GM23338 (cell line): ENCODE results near the gene PKP2. TPM values are rescaled to one million over a fixed set of nuclear protein-coding genes. Genes with fewer than 3 reads are reported as not detected.

Experiments
- ATAC-seq: fragments of 200-7000 bp; cut with Tn5 transposase; 3 replicates; pipeline ENCODE4 v1.9.1; 2020
- DNase-seq: peaks from one replicate; pipeline ENCODE4 v3.0.0-alpha.2; 2015; ENCODE audit warnings: low spot score
- H2AFZ ChIP-seq: fragments of 200-600 bp; sonication (generic); 2 replicates; pipeline ENCODE4 v1.8.0; 2016; ENCODE audit warnings: antibody characterized with exemption, mild to moderate bottlenecking, moderate library complexity
- H3F3A ChIP-seq: fragments of 200-600 bp; sonication (generic); replicated peaks from 2 replicates; pipeline ENCODE4 v1.8.0; 2017; ENCODE audit warnings: antibody characterized with exemption, mixed run types, low read depth
- H3K27ac ChIP-seq: fragments of 200-600 bp; sonication (generic); 2 replicates; pipeline ENCODE4 v1.6.1; 2016; ENCODE audit warnings: low read depth
- H3K27me3 ChIP-seq: fragments of 200-600 bp; sonication (generic); 2 replicates; pipeline ENCODE4 v1.8.0; 2016; ENCODE audit warnings: mild to moderate bottlenecking, mixed run types, moderate library complexity; ENCODE audit not compliant: insufficient read depth
- H3K36me3 ChIP-seq: fragments of 200-600 bp; sonication (generic); 2 replicates; pipeline ENCODE4 v1.8.0; 2016; ENCODE audit warnings: mild to moderate bottlenecking; ENCODE audit not compliant: insufficient read depth
- H3K4me1 ChIP-seq: fragments of 200-600 bp; sonication (generic); 2 replicates; pipeline ENCODE4 v1.8.0; 2016; ENCODE audit warnings: mild to moderate bottlenecking, moderate library complexity; ENCODE audit not compliant: insufficient read depth
- H3K4me2 ChIP-seq: fragments of 200-600 bp; sonication (generic); 2 replicates; pipeline ENCODE4 v1.7.1; 2017; ENCODE audit warnings: mixed run types
- H3K4me3 ChIP-seq: fragments of 200-600 bp; sonication (generic); 2 replicates; pipeline ENCODE4 v1.6.1; 2016; ENCODE audit warnings: mixed run types
- H3K79me2 ChIP-seq: fragments of 200-600 bp; sonication (generic); replicated peaks from 2 replicates; pipeline ENCODE4 v1.8.0; 2017; ENCODE audit warnings: mild to moderate bottlenecking; ENCODE audit not compliant: insufficient read depth
- H3K9me2 ChIP-seq: fragments of 200-600 bp; sonication (generic); 2 replicates; pipeline ENCODE4 v1.8.0; 2017; ENCODE audit not compliant: insufficient read depth
- H4K20me1 ChIP-seq: fragments of 200-600 bp; sonication (generic); replicated peaks from 2 replicates; pipeline ENCODE4 v1.8.0; 2017; ENCODE audit warnings: mild to moderate bottlenecking; ENCODE audit not compliant: insufficient read depth
- H3K27ac Mint-ChIP-seq: 2 replicates; pipeline ENCODE4 v1.8.0; 2020; ENCODE audit warnings: inconsistent platforms, mild to moderate bottlenecking, moderate library complexity, mixed read lengths
- H3K27me3 Mint-ChIP-seq: 3 replicates; pipeline ENCODE4 v1.8.0; 2022; ENCODE audit warnings: low read depth, mild to moderate bottlenecking, moderate library complexity, mixed read lengths, inconsistent platforms; ENCODE audit not compliant: insufficient read depth, poor library complexity
- H3K36me3 Mint-ChIP-seq: 3 replicates; pipeline ENCODE4 v1.8.0; 2021; ENCODE audit warnings: low read depth, mild to moderate bottlenecking, inconsistent platforms, moderate library complexity, mixed read lengths
- H3K4me1 Mint-ChIP-seq: 3 replicates; pipeline ENCODE4 v1.8.0; 2020; ENCODE audit warnings: mild to moderate bottlenecking, inconsistent platforms, mixed read lengths
- H3K4me3 Mint-ChIP-seq: 3 replicates; pipeline ENCODE4 v1.8.0; 2021; ENCODE audit warnings: moderate library complexity, mild to moderate bottlenecking, inconsistent platforms, mixed read lengths
- H3K9me3 Mint-ChIP-seq: 3 replicates; pipeline ENCODE4 v1.8.0; 2020; ENCODE audit warnings: moderate library complexity, mild to moderate bottlenecking, inconsistent platforms, mixed read lengths
- CREB1 ChIP-seq: fragments of 250-450 bp; sonication (Bioruptor Pico); IDR thresholded peaks from 2 replicates; pipeline ENCODE4 v1.5.0; 2020; ENCODE audit warnings: low read depth, mild to moderate bottlenecking, moderate library complexity
- EZH2 ChIP-seq: fragments of 200-600 bp; sonication (generic); IDR thresholded peaks from one replicate; pipeline ENCODE4 v1.8.0; 2017; ENCODE audit warnings: antibody characterized with exemption, mild to moderate bottlenecking, low read depth; ENCODE audit not compliant: unreplicated experiment
- EZH2phosphoT487 ChIP-seq: fragments of 200-600 bp; sonication (generic); IDR thresholded peaks from one replicate; pipeline ENCODE4 v1.8.1; 2018; ENCODE audit warnings: antibody characterized with exemption; ENCODE audit not compliant: unreplicated experiment
- JUNB ChIP-seq: IDR thresholded peaks from one replicate; pipeline ENCODE4 v1.6.1; 2016; ENCODE audit warnings: antibody characterized with exemption; ENCODE audit not compliant: unreplicated experiment
- NANOG ChIP-seq: IDR thresholded peaks from 2 replicates; pipeline ENCODE4 v1.6.1; 2016; ENCODE audit warnings: antibody characterized with exemption, borderline replicate concordance
- POLR2AphosphoS5 ChIP-seq: IDR thresholded peaks from 2 replicates; pipeline ENCODE4 v1.6.1; 2016; ENCODE audit warnings: antibody characterized with exemption, low read depth
- STAT1 ChIP-seq: IDR thresholded peaks from one replicate; pipeline ENCODE4 v1.6.1; 2016; ENCODE audit warnings: antibody characterized with exemption; ENCODE audit not compliant: unreplicated experiment
- ZNF114 ChIP-seq: fragments of 250-450 bp; sonication (Bioruptor Pico); IDR thresholded peaks from 2 replicates; pipeline ENCODE4 v1.5.0; 2020; ENCODE audit warnings: mild to moderate bottlenecking, moderate library complexity
- ZNF331 ChIP-seq: fragments of 250-450 bp; sonication (Bioruptor Pico); IDR thresholded peaks from 2 replicates; pipeline ENCODE4 v1.5.0; 2020; ENCODE audit warnings: low read depth, mild to moderate bottlenecking, moderate library complexity
- polyA plus RNA-seq: library from polyadenylated mRNA; unstranded; fragments of >200 nt; fragmentation: Nextera tagmentation; extraction: Ambion mirVana; gene quantifications from 2 replicates; pipeline ENCODE4 v1.2.1, GENCODE V29; 2016
- total RNA-seq: library from RNA; depleted of rRNA; stranded (reverse); fragments of >200 nt; shearing (Covaris generic); gene quantifications from 2 replicates; pipeline ENCODE4 v1.2.3, GENCODE V29; 2014
- TF ChIP-seq, protein P1 (sequence below), 2 experiments: fragments of 200-600 bp in 1 of 2; sonication (generic) in 1 of 2; conservative IDR thresholded peaks; 2 replicates each; pipeline versions ENCODE4 v1.5.1 to v1.6.1; 2016 to 2017; ENCODE audit warnings: antibody characterized with exemption in 2 of 2, low read depth in 2 of 2, mild to moderate bottlenecking in 2 of 2, moderate library complexity in 1 of 2
- TF ChIP-seq, protein P2 (sequence below): IDR thresholded peaks from 2 replicates; pipeline ENCODE4 v1.6.1; 2016; ENCODE audit warnings: antibody characterized with exemption

PKP2 gene
- total and polyA plus RNA-seq, 2 experiments from 2014 or later = 24.6 to 47.6 TPM

DNA sequence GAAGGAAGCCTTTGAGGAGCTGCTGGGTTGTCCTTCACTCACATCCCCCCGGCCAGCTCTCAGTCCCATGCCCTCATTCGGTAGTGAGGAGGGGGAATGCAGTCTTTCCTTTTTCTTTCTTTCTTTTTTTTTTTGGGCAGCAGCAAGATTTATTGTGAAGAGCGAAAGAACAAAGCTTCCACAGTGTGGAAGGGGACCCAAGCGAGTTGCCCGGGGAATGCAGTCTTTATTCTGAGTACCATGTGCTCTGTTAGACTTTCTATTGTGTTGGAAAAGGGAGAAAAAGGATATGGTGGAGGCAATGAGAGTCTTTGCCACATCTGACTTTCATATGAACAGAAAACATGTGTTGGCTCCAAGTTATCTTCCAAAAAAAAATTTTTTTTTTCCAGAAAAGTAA, 111.0 kb downstream of the PKP2 start (continued):
- TF ChIP-seq, protein P1, sequence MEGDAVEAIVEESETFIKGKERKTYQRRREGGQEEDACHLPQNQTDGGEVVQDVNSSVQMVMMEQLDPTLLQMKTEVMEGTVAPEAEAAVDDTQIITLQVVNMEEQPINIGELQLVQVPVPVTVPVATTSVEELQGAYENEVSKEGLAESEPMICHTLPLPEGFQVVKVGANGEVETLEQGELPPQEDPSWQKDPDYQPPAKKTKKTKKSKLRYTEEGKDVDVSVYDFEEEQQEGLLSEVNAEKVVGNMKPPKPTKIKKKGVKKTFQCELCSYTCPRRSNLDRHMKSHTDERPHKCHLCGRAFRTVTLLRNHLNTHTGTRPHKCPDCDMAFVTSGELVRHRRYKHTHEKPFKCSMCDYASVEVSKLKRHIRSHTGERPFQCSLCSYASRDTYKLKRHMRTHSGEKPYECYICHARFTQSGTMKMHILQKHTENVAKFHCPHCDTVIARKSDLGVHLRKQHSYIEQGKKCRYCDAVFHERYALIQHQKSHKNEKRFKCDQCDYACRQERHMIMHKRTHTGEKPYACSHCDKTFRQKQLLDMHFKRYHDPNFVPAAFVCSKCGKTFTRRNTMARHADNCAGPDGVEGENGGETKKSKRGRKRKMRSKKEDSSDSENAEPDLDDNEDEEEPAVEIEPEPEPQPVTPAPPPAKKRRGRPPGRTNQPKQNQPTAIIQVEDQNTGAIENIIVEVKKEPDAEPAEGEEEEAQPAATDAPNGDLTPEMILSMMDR (conservative IDR thresholded peaks at IDR 0.05; ENCODE audit: low read depth in 2 of 2) = no peak
- TF ChIP-seq, protein P2, sequence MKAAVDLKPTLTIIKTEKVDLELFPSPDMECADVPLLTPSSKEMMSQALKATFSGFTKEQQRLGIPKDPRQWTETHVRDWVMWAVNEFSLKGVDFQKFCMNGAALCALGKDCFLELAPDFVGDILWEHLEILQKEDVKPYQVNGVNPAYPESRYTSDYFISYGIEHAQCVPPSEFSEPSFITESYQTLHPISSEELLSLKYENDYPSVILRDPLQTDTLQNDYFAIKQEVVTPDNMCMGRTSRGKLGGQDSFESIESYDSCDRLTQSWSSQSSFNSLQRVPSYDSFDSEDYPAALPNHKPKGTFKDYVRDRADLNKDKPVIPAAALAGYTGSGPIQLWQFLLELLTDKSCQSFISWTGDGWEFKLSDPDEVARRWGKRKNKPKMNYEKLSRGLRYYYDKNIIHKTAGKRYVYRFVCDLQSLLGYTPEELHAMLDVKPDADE = no peak
- TF ChIP-seq POLR2AphosphoS5 = no peak
- no peak for TF ChIP-seq EZH2
- TF ChIP-seq JUNB = no peak
- TF ChIP-seq ZNF114 (CRISPR knock-in tag) = no peak
- TF ChIP-seq CREB1 (CRISPR knock-in tag) = no peak
- TF ChIP-seq ZNF331 (CRISPR knock-in tag) = no peak
- no peak for TF ChIP-seq STAT1

DNA sequence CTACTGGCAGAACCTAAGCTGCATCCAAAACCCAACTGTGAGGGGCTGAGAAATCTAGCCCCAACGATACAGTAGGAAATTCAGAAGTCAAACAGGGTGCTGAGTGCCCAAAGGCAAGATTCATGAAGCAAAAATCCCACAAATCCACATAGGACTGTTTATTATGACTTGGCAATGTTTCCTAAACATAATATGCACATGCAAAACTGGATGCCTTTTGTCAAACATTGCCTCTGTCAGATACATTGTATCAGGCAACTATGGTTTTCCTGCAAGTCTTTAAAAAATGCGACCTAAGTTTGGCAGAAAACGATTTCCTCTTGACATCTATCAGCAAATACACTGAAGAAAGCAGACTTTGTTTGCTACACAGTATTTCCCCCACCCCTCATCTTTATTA, 113.5 kb downstream of the PKP2 start:
- no peak overlapping the region for H3K4me3 ChIP-seq
- H3K27ac ChIP-seq = no peak overlapping the region
- H3K4me2 ChIP-seq = no peak overlapping the region
- DNase-seq = no peak
- H2AFZ ChIP-seq = no peak overlapping the region; the same call in 1 of the 2 replicates
- no peaks in the 10 kb centered on the region for H3K4me1 ChIP-seq
- peaks cover 3% of the 10 kb centered on the region; the same call in 2 of the 3 replicates for H3K9me3 Mint-ChIP-seq
- H3K36me3 ChIP-seq = no peaks in the 10 kb centered on the region
- no peaks in the 10 kb centered on the region for H3K79me2 ChIP-seq
- no peak overlapping the region for H3K4me3 Mint-ChIP-seq
- TF ChIP-seq ZNF114 (CRISPR knock-in tag) = no peak
- no peaks in the 10 kb centered on the region for H3K27me3 Mint-ChIP-seq
- H3K9me2 ChIP-seq = peaks cover 7% of the 10 kb centered on the region
- H3F3A ChIP-seq = no peaks in the 10 kb centered on the region
- H3K27ac Mint-ChIP-seq = no peak overlapping the region
- H3K27me3 ChIP-seq = no peaks in the 10 kb centered on the region
- H3K4me1 Mint-ChIP-seq = no peaks in the 10 kb centered on the region; the same call in 2 of the 3 replicates
- H4K20me1 ChIP-seq = no peaks in the 10 kb centered on the region
- H3K36me3 Mint-ChIP-seq = peaks cover 3% of the 10 kb centered on the region; the same call in 1 of the 3 replicates
- ATAC-seq = no peak

DNA sequence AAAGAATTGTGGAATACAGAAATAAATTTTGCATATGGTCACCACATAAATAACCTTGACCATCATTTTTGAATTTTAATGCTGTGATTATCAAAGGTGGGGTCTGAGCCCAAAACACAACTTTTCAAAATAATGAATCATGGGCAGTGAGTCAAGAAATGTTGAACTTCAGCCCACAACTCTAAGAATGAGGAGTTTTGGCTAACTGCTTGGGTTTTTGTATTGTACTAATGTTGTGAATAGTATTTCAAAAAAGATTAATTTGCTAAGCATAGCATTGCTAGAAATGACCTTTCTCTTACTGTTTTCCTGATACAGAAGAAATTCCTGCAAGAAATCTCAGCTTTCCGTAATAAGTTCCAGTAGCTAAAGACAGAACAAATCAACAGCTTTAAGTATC, 116.5 kb downstream of the PKP2 start:
- no peak overlapping the region for H3K4me2 ChIP-seq
- H3K9me3 Mint-ChIP-seq = no peaks in the 10 kb centered on the region
- no peaks in the 10 kb centered on the region for H3K9me2 ChIP-seq
- no peak for TF ChIP-seq CREB1 (CRISPR knock-in tag)
- TF ChIP-seq JUNB = no peak
- TF ChIP-seq POLR2AphosphoS5 = no peak
- TF ChIP-seq EZH2phosphoT487 = no peak
- no peak for TF ChIP-seq NANOG
- TF ChIP-seq, protein P1 (conservative IDR thresholded peaks at IDR 0.05; ENCODE audit: low read depth in 2 of 2) = no peak
- no peak for TF ChIP-seq STAT1

More for the DNA sequence above, 116.5 kb downstream of the PKP2 start:
- H3K27ac Mint-ChIP-seq = no peak overlapping the region
- Histone ChIP-seq H3K79me2 (no peaks in the 10 kb centered on the region), H3K27me3 (no peaks in the 10 kb centered on the region), H3K4me1 (no peaks in the 10 kb centered on the region), H3K27ac (no peak overlapping the region), H2AFZ (no peak overlapping the region), H4K20me1 (no peaks in the 10 kb centered on the region), H3K36me3 (no peaks in the 10 kb centered on the region), H3F3A (no peaks in the 10 kb centered on the region), H3K4me3 (no peak overlapping the region)
- DNase-seq (no peak), ATAC-seq (no peak)
- H3K27me3 Mint-ChIP-seq = peaks cover 2% of the 10 kb centered on the region
- no peaks in the 10 kb centered on the region for H3K4me1 Mint-ChIP-seq
- H3K4me3 Mint-ChIP-seq = no peak overlapping the region
- H3K36me3 Mint-ChIP-seq = no peaks in the 10 kb centered on the region
